NCI-H1092 (cell line): ENCODE results near the gene SLC25A12.
"Not testable (repeated sequence)": the region's sequence is repeated elsewhere in the genome, so short reads cannot be mapped to it uniquely, and the experiment has no call there.

Source experiments
- DNase-seq: peaks from one replicate; lab custom pipeline; 2025; lab: John Stamatoyannopoulos, UW

The SLC25A12 gene

GRCh38 chr2:171893824-171894611 lies at the start of gene SLC25A12:
Gene SLC25A12 (minus strand): TSS chr2:171894244. CDS start chr2:171894214, 30 bp downstream.
- DNase-seq, result peak; percentile 58

GRCh38 chr2:171941316-171941699 lies 47.3 kb upstream of the SLC25A12 start:
- no peak for DNase-seq

GRCh38 chr2:171939743-171940071 lies 45.7 kb upstream of the SLC25A12 start:
- DNase-seq, result no peak

- DNase-seq, result no peak
Measured at GRCh38 chr2:171939058-171939742, 45.2 kb upstream of the SLC25A12 start.

- DNase-seq, result no peak
Measured at GRCh38 chr2:171930385-171930784, 36.3 kb upstream of the SLC25A12 start.

GRCh38 chr2:171924170-171924942 lies 30.3 kb upstream of the SLC25A12 start:
- no peak for DNase-seq

- DNase-seq, result no peak
Measured at GRCh38 chr2:171923206-171923605, 29.2 kb upstream of the SLC25A12 start.

- peak; percentile 93 for DNase-seq
Measured at GRCh38 chr2:171922230-171923022, 28.4 kb upstream of the SLC25A12 start, which contains the start of gene HAT1. Gene HAT1 (plus strand): TSS chr2:171922461. CDS start chr2:171922501, 40 bp downstream.

GRCh38 chr2:171921970-171922229 lies 27.9 kb upstream of the SLC25A12 start:
- no peak for DNase-seq

GRCh38 chr2:171919453-171919852 lies 25.4 kb upstream of the SLC25A12 start:
- DNase-seq, result no peak

GRCh38 chr2:171913517-171913916 lies 19.5 kb upstream of the SLC25A12 start:
- DNase-seq, result no peak

GRCh38 chr2:171910494-171910893 lies 16.4 kb upstream of the SLC25A12 start:
- DNase-seq, result no peak

- DNase-seq, result no peak
Measured at GRCh38 chr2:171909266-171909665, 15.2 kb upstream of the SLC25A12 start.

- no peak for DNase-seq
Measured at GRCh38 chr2:171908235-171908634, 14.2 kb upstream of the SLC25A12 start.

- no peak for DNase-seq
Measured at GRCh38 chr2:171902840-171903420, 8.9 kb upstream of the SLC25A12 start.

GRCh38 chr2:171899623-171900282 lies 5.7 kb upstream of the SLC25A12 start:
- not testable (repeated sequence) for DNase-seq

GRCh38 chr2:171895786-171896185 lies 1.7 kb upstream of the SLC25A12 start:
- no peak for DNase-seq

- DNase-seq, result no peak
Measured at GRCh38 chr2:171894612-171894947, 536 bp upstream of the SLC25A12 start.

- no peak for DNase-seq
Measured at GRCh38 chr2:171893196-171893823, 734 bp downstream of the SLC25A12 start.

- no peak for DNase-seq
Measured at GRCh38 chr2:171889808-171890207, 4.2 kb downstream of the SLC25A12 start.

- DNase-seq, result no peak
Measured at GRCh38 chr2:171889333-171889732, 4.7 kb downstream of the SLC25A12 start.
